Stimulated activated naive CD4-positive, alpha-beta T cell (primary cell): ENCODE data around the gene TOMM70.
"Not testable (repeated sequence)": the region's sequence is repeated elsewhere in the genome, so short reads cannot be mapped to it uniquely, and the experiment has no call there.

Experiments
- DNase-seq, 6 experiments: peaks; one replicate each; lab custom pipeline; 2025; lab: John Stamatoyannopoulos, UW

Gene TOMM70

DNA sequence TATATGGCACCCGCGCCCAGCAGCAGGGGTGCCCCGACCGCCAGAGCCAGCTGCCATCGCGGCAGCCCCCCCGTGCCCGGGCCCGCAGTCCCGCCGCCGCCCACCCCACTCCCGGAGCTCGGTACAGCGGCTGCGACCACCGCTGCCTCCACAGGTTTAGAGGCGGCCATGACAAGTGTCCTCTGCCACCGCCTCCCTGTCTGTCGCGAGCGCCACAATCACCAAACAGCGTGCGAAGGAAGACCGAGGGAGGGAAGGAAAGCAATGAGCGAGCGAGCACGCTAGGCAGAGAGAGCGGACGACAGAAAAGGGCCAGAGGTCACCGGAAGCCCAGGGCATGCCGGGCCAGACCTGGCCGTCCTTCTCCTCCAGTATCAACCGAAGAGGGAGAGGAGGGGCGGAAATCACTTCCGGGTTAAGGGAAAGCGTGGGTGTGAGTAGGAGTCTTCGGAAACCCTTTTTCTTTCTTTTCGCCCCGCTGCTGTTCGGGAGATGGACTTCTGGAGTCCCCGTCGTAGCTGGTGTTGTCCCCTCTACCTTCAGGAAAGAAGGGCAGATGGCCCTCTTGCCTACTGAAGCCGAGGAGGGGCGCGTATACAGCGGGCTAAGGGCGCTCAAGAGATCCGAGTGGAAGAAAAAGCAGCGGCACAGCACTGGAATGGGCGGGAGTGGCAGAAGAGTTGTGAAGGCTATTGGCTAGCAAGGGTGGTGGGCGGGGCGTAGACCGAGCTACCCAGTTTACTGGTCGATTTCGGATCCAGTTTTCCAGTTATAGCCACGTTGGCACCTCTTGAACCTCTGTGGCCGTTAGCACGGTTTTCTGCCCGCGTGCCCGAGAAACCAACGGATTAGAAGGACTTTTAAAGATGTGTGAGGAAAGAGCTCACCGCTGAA is at the start of gene TOMM70, which contains the start of gene LNP1:
Gene TOMM70, minus strand, starts transcription at position 310 of the 894 bp plus-strand sequence. Its CDS starts 140 bp downstream, at position 170.
Gene LNP1, plus strand, starts transcription at position 760 of the 894 bp plus-strand sequence. CDS start 28,191 bp downstream, outside the sequence.
- peak; percentile 88 to 99 (median 92) for DNase-seq

DNA sequence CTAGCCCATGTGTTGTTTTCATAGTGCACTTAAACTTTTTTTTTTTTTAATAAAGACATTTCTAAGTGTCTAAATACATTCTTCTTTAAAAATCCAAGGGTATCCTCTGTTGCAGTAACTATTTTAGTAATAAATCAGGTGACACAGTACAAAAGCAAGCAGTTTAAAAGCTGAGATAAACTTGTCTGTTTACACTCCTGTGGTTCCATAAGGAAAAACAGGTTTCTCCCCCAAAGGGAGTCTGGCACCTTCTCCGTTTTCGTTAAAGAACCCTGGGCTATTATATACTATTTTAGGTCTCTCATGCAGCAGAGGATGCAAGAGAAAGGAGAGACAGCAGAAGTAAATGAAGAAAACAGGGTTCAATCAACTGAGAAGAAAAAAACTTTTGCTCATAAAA is 48.3 kb upstream of the TOMM70 start:
- DNase-seq, result no peak

DNA sequence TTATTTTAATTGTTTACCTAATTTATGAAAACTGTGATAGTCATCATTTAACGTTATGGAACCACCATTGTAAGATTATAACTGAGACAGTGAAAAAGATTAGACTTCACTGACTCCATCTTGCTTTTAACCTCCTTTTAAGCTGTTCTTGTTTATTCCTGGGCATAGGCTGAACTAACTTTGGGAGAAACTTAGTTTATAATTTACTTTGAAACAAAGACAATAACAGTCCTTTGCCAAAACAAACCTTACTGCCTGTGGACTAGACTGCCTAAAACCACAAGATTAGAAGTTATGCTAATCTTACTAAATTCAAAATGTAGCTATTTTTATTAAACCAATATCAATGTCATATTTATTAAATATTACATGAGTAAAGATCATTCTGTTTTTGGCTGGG is 47.2 kb upstream of the TOMM70 start:
- no peak for DNase-seq

DNA sequence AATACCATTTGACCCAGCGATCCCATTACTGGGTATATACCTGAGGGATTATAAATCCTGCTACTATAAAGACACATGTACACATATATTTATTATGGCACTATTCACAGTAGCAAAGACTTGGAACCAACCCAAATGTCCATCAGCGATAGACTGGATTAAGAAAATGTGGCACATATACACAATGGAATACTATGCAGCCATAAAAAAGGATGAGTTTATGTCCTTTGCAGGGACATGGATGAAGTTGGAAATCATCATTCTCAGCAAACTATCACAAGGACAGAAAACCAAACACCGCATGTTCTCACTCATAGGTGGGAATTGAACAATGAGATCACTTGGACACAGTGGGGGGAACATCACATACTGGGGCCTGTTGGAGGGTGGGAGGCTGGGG is 46.2 kb upstream of the TOMM70 start:
- not testable (repeated sequence) for DNase-seq

DNA sequence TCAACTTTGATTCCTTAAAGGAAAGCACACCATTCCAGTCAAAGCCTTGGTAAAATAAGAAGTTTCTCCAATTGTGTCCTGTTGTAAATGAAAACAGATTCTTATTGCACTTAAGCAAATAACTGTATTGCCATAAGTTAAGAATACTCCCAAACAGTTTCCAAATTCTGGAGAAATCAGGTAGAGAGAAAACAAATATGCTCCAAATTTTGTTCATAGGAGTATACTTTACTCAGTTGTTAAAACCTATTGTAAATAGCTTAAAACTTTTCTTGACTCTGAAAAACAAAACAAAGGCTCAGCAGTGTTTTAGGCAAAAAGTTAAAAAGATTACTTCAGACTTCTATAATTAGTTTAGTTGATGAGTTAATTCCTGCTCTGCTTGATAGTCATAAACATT is 42.8 kb upstream of the TOMM70 start:
- DNase-seq, result no peak

DNA sequence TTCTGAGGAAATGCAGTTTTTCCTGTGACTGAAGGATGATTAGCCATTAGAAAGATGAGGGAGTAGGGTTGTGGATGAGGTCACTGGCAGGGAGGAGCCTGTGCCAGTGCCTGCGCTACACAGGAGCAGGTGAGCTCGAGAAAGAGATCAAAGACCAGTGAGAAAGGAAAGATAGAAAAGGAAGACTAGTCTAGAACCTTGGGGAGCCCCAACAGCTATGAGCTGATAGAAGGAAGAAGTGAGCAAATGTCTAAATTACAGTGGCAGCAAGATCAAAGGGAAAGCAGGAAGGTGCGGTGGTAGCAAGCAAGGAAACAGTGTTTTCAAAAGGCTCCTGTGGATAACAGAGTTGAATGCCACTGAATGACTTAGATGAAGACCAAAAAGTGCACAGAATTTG is 40.0 kb upstream of the TOMM70 start:
- DNase-seq, result peak in 3 of 6 experiments; percentile 5 to 39 (median 33)

DNA sequence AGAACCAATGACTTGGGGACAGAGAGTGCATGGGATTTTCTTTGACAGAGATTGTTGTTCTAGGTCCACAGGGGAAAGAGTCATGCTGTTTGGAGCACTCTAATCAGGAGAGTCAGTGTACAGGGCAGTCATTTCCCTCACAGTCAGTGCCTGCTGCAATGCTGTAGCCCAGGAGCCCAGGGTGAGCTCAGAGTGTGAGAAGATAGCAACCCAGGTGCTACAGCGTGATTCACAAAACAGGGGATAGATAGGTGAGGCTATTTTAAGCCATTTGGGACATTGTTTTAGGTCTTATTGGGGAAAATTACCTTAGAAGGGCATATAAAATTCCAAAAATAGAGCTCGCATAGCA is 37.7 kb upstream of the TOMM70 start:
- no peak for DNase-seq

DNA sequence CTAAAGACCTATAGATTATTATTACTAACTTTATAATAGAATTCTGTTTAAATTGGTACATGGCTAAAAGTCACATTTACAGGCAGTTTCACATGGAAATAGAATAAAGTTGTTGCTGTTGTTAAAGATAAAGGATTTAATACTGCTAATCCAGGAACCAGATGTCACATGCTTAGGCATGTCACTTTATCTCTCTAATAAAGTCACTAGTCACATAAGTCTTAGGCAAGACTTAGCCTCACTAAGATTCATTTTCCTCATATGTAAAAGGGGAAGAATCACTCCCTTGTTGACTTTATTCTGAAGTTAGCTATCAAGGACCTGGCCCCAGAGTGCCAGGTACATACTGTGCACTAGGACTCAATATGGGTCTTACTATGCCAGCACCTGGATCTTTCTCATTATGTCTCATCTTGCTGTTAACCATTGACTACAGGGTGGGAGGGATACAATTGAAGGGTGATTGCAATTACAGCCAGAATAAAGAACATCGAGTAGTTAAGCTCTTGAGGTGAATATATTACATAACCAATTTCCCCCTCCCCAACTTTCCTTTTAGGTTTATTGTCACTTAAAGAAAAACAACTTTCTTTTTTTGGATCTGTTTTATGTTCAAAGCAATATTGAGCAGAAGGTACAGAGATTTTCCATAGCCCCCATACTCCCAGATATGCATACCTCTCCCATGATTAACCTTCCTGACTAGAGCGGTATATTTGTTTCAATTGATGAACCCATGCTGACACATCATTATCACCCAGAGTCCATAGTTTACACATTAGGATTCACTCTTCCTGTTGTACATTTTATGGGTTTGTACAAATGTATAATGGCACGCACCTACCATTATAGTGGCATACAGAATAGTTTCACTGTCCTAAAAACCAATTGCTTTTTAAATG is 37.1 kb upstream of the TOMM70 start:
- DNase-seq, result no peak

DNA sequence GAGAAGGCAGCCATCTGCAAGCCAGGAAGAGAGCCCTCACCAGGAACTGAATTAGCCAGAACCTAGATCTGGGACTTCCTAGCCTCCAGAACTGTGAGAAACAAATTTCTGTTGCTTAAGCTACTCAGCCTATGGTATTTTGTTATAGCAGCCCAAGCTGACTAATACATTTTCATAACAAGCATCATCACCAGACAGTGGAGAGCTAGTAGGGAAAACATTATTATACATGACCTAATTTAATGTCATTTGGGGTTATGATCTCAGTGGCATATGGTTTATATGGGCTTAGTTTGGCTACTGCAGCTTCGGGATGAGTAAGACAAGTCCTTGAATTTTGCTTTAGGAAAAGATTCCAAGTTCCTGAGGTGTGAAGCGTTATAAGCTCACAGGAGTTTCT is 36.1 kb upstream of the TOMM70 start:
- DNase-seq, result no peak

DNA sequence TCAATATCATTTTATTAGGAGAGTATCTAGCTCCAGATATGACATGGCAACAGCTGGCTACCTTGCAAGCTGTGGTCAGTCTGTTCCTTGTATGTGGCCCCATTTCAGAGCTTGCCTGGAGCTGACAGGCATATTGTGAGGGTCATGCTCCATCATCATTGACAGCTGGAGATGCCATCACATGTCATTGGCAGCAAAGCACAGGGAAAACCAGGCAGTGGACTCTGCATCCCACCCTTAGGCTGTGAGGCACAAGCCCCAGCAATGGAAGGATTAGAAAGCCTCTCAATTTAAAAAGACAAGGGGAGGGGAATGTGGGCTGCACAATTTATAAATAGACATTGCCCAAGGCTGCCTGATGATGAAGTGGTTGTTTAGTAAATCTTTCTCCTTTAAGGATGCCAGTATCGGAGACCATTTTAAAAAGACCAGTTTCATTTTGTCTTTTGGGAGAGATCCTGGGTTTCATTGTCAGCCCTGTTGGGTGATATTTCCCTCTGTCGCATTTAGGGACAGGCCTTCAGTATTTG is 28.4 kb upstream of the TOMM70 start:
- no peak for DNase-seq

DNA sequence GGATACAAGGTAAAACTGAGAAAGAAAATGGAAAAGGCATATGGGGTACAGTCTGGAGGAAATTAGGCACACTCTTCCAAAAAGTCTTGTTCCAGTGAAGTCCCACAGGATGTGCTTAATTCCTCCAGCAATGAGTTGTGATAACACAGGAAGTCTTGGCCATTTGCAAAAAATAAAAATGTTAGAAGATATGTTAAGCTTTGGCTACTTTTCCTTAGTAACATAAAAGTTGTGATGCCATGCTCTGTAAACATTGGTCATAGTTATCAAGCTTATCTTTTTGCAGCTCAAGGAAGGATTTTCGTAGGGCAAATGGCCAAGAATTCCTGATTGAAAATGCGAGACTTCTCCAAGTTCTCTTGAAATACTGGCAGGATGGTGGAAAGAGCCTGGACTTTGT is 26.8 kb upstream of the TOMM70 start:
- no peak for DNase-seq

DNA sequence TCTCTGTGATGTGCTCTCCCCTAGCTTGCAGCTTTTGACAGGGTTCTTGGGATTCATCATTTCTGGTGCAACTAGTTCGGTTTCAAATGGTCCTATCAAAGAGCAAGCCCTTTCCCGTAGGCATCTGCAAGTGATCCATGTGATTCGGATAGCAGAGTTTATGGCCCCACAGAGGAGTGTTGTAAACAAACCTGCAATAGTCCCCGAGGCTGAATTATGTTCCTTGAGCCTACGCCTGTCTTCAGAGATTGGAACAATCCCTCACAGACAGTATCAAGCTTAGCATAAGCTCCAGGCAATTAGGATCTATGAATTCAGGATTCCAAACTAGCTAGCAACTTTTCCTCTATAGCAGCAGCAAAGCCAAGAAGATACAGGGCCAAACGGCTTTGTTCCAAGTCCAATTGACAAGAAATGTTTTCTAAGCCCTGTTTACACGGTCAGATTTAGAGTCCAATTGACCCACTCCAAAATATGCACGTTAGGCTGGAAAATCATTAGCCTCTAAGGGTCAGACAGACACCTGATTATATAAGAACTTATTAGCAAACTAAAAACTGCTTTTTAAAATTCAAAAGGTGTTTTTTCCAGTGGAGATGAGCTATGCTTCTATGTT is 25.3 kb upstream of the TOMM70 start:
- DNase-seq, result no peak

DNA sequence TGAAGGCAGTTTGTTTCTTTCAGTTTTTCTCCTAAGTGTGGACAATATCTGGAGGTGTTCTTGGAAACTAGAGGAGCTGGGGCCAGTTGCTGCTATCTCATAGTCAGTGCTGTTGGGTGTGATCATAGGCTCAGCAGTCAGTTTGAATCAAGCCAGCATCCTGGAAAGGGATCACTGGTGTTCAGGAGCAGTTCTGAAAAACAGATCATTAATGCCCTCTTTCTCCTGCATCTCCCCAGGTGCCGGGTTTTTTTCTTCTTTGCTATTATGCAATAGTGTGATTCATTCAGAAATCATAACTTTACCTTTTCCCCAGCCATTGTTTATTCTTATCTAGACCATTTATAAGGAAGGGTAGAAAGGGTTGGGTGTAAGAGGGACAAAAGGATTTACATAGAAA is 24.4 kb upstream of the TOMM70 start:
- no peak for DNase-seq

DNA sequence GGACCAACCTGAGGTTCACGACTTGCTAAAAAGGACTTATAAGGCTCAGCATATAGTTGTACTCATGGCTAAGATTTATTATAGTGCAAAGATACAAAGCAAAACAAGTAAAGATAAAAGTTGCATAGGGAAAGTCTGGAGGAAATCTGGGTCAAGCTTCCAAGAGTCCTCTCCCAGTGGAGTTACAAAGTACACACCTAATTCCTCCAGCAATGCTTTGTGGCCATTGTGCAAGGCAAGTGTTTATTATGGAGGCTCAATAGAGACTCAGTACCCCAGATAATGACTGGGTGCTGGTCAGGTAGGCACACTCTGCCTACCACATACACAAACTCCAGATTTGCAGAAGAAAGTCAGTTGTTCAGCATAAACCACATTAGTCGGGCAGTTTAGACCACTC is 23.4 kb upstream of the TOMM70 start:
- DNase-seq, result no peak

DNA sequence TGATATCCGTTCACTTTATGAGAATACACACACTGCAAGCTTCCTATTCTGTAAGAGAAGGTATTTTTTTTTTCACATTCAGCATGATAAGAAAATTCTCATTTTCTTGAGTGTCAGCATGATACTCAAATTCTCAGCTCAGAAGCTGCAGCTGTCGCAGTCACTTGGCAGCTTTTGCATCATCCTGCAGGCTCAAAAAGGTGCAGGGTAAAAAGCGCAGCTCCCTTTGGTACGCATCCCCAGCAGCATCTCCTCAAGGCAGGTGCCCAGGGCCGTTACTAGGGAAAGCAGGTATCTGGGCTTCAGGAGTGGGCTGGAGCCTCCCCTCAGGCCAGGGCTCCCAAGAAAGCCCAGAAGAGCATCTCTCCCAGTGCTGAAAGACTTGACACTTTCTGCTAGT is 22.7 kb upstream of the TOMM70 start:
- DNase-seq, result no peak

DNA sequence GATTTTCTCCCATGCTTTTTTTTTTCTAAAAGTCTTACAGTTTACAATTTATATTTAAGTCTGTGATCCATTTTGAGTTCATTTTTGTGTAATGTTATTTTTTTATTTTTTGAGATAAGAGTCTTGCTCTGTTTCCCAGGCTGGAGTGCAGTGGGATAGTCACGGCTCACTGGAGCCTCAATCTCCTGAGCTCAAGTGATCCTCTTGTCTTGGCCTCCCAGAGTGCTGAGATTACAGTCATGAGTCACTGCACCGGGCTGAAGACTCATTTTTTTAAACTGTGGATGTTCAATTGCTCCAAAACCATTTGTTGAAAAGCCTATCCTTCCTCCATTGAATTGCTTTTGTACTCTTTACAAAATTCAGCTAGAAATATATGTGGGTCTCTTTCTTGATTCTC is 20.0 kb upstream of the TOMM70 start:
- no peak for DNase-seq

DNA sequence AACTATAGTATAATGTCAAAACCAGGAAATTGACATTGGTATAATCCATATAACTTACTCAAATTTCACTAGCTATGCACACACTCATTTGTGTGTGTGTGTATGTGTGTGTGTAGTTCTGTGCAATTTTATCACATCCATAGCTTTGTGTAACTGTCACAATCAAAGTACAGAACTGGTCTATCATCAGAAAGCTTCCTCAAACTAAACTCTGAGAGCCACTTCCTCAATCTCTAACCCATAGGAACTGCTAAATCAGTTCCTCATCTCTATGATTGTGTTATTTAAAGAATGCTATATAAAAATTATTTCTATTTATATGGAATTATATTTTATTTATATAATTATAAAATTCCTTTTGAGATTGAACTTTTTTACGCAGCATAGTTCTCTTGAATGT is 18.5 kb upstream of the TOMM70 start:
- no peak for DNase-seq

DNA sequence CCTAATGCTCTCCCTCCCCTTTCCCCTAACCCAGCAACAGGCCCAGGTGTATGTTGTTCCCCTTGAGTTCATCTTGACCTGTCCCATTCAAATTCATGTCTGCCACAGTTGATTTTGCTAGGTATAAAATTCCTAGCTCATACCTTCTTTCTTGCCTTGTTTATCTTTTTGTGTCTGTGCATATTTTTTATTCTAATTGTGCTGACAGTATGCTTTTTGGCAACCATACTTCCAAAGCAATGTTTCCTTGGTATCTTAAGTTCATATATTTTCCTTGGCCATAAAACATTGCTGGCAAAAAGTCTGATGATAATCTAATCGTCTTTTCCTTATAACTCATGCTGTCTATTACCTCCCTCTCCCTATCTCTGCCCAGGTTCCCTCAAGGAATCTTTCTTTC is 16.0 kb upstream of the TOMM70 start:
- DNase-seq, result no peak

DNA sequence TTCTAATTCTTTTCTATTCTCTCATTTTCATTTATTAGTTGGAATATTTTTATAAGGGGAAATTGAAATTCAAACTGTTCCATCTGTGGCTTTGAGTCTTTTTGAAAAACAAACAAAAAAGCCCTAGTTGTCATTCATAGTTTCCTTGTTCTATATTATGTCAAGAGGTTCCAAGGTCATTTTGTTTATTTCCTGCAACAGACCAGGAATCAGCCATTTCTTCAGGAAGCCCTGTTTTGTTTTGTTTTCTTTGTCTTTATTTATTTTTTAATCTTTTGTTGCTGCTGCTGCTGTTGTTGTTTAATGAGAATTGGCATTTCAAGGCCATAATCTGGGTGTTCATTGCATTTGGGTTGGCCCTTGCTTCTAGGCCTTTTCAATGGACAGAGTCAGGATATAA is 15.3 kb upstream of the TOMM70 start:
- no peak for DNase-seq

DNA sequence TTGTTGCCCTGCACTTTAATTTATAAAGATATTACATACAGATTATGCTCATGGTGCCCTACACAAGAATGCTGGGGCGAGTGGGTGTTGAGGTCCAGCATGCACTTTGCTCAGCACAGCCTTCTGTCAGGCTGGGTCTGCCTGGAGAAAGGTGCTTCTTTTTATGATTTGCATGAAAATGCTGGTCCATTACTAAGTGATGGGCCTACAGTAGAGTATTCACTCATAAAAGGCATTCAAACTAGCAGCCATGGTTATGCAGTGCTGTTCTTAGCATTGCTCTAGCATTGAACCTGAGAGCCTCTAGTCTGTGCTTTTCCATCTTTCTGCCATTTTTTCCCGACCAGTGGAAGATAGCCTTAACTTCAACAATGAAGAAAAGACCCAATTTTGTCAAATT is 12.7 kb upstream of the TOMM70 start:
- DNase-seq, result no peak

DNA sequence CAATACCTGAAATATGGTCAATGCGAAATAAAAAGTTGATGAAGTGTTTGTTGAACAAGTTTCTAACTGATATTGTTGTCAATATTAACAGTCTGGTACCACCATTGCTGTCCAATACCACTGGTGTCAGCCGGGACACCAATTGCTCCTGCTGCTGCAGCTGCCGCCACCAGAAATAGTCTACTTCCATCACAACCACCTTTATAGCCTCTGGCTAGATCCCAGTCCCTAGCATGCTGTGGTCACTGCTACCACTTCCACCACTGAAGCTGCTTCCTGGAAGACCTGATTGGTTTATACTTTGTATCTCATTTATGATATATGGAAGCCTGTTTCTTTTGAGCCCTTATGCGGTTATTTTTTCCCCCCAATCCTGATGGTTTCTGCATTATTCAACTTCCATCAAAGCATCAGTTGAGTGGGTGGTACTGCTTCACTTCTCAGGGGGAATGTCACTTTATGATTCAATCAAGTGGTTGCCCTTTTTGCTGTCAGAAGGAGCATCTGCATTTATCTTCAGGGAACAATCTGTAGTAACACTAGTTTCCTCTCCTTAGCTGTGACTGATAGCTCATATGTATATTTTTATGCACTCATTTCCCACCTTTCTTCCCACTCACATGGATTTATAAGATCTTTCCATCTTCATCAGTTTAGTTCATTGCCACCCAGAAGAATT is 12.2 kb upstream of the TOMM70 start:
- no peak for DNase-seq
